ENCODE results near the gene SLC12A8.

Gene SLC12A8

GRCh38 chr3:125213946-125214542, 1.5 kb upstream of the SLC12A8 start:
- no peak for DNase-seq

DNA sequence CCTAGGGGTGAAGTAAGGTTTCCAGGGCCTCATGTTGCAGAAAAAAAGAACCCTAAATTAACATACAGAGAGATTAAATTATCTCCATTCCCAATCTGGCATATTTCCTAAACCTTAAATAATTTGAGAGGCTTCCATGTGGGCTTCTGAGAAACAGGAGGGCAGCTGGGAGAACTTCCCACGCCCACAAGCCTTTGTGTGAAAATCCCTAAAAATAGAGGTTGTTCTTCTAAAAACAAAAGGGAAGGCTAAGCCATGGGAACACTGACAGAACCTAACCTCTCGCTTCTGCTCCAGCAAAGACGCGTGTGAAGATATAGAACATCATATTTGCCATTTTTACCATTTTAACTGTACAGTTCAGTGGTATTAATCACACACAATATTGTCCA, 812 bp upstream of the SLC12A8 start:
- DNase-seq: no peak

- DNase-seq: no peak
These were observed 448 bp downstream of the SLC12A8 start for GRCh38 chr3:125212091-125212508.

DNA sequence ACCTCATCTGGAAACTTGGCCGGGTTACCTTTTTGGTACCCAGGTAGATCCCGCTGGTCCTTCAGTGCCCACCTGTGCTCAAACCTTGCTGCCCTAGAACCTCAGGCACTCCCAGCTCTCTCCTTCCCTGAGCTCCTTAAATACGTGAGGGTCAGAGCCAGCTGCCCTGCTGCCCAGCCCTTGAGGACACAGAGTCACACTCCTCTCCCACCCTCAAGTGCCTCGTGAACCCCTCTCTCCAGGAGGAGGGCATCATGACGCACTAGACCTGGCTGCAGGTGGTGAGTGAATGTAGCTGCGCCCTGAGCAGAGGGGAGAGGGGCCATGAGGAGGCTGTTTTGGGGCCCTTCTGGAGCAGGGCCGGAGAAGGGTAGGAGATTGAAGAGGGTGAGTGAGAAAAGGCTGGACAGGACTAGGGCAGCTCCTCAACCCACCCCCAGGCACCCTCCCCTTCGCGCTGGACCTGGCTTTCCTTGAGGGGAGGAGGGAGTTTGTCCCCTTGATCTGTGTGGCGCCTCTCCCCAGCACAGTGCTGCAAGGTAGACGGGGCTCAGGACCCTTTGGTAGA, 941 bp downstream of the SLC12A8 start:
- no peak for DNase-seq

GRCh38 chr3:125207949-125208568, 4.5 kb downstream of the SLC12A8 start:
- DNase-seq: no peak

GRCh38 chr3:125207507-125207906, 5.0 kb downstream of the SLC12A8 start:
- no peak for DNase-seq

DNA sequence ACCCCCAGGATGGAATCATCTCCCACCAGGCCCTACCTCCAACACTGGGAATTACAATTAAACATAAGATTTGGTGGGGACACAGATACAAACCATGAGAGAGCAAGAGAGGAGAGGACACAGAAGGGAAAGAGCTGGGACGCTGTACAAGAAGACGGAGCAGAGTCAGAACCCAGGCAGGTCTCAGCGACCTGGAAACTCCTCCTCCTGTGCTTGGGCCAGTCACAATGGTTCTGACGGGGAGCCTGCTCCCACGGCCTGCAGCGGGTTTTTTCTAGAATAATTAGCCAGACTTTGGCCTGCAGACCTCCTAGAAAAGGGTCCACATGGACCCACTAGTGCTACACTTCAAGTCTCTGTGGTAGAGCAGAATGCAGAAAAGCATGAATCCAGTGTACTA, 5.6 kb downstream of the SLC12A8 start:
- no peak for DNase-seq

DNA sequence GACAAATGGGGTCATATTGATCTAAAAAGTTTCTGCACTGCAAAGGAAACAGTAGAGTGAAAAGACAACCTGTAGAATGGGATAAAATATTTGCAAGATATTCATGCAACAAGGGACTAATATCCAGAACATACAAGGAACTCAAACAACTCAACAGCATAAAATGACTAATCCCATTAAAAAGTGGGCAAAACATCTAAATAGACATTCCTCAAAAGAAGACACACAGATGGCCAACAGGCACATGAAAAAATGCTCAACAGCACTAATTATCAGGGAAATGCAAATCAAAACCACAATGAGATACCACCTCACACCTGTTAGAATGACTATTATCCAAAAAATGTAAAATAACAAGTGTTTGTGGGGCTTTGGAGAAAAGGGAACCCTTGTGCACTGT, 8.8 kb downstream of the SLC12A8 start:
- DNase-seq: no peak

GRCh38 chr3:125202197-125202596, 10.4 kb downstream of the SLC12A8 start:
- peak; percentile 14 for DNase-seq

DNA sequence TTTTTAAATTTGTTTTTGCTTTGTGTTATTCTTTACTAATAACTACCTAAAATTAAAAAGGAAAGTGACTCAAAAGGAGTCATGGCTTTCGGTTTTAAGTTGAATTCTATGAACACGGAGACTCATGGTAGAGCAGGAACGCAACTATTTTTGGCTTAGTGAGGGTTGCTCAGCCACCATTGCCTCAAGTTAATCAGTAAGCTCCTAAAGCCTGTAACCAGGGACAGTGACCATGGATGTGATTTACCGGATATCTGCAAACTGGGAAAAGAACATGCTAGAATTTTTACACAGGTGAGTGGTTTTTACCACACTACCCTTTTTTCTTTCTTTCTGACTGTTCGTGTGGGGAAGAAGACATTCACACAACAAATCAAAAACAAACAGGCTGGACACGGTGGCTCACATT, 11.8 kb downstream of the SLC12A8 start:
- DNase-seq: no peak

- no peak for DNase-seq
These were observed 17.5 kb downstream of the SLC12A8 start for GRCh38 chr3:125194849-125195601.

- no peak for DNase-seq
These were observed 18.3 kb downstream of the SLC12A8 start for GRCh38 chr3:125194061-125194848.

DNA sequence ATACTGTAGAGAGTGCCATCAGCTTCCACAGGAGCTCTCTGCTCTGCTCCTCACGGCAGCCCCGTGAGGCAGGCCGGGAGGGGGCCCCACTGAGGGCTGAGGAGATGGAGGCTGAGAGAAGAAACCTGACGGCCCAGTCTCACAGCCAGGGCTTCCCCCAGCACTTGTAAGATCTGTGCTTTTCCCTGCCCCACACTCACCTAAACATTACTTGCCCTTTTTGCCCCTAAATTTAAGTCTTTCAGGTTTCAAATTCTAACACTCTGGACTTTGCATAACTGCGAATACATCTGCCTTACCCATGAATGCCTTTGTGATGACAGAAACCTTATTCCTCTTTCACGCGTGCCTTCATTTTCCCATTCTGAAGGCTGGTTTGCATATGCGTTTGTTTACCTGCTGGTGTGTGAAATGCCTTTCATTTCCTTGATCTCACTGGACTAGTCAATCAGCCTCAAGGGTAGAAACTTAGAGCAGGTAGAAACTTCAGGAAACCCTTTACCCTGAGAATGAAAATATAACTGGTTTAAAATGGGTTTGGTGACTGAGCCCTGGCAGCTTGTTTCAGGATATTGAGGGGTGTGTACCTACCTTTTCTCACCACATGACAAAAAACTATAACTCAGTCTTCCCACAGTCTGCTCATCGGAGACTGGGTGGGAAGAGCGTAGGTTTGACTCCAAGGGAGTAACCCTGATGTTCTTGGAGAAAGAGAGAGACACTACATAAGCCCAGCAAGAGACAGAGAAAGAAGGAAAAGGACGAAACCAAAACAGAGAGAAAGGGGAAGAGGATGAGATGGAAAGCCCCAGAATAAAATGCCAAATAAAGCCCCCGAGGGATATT, 20.1 kb downstream of the SLC12A8 start:
- DNase-seq: peak; percentile 78

GRCh38 chr3:125191730-125192129, 20.8 kb downstream of the SLC12A8 start:
- no peak for DNase-seq

GRCh38 chr3:125191256-125191655, 21.3 kb downstream of the SLC12A8 start:
- no peak for DNase-seq

- DNase-seq: no peak
These were observed 21.8 kb downstream of the SLC12A8 start for GRCh38 chr3:125190786-125191185.

DNA sequence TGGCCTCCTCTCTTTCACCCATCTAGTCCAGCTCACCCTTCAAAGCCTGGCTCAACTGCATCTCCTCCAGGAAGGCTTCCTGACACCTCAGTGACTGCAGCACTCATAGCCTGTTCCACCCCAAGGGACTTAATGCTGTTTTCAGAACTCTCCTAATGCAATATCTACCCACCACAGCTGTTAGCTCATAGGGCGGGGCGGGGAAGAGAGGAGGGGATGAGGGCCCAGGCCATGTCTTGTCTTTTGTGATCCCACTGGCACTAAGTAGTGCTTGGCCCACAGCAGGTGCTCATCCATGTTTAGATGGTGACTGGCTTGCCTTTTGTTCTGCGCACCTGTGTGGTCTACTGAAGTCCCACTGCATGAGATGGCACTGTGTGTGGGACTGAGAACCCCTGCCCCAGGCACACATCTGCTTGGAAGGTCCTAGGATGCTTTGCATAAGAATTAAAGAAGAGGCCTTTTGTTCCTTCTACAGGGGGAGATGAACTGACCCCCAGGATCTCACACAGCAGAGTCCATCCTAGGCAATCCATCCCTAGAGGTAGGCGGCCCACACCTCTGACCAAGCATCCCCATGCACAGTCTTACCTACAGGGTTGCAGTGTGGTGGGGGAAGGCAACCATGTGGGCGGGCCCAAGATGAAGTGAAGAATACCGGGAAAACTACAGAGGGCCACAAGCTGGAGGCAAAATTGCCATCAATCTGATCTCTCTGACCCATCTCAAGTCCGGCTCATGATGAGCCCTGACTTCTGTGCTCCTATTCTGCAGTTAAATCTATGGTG, 23.0 kb downstream of the SLC12A8 start:
- no peak for DNase-seq

DNA sequence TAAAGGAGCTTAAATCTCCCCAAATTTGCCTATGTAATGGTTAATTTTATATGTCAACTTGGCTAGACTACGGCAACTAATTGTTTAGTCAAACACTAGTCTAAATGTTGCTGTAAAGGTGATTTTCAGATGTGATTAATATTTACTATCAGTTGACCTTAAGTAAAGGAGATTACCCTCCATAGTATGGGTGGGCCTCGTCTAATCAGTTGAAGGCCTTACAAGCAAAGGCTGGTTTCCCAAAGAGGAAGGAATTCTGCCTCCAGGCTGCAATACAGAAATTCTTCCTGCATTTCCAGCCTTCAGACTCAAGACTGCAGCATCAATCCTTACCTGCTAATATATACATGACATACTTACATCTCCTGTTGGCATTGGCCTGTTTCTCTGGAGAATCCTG, 23.6 kb downstream of the SLC12A8 start:
- no peak for DNase-seq

GRCh38 chr3:125187599-125187910, 25.0 kb downstream of the SLC12A8 start:
- DNase-seq: no peak

DNA sequence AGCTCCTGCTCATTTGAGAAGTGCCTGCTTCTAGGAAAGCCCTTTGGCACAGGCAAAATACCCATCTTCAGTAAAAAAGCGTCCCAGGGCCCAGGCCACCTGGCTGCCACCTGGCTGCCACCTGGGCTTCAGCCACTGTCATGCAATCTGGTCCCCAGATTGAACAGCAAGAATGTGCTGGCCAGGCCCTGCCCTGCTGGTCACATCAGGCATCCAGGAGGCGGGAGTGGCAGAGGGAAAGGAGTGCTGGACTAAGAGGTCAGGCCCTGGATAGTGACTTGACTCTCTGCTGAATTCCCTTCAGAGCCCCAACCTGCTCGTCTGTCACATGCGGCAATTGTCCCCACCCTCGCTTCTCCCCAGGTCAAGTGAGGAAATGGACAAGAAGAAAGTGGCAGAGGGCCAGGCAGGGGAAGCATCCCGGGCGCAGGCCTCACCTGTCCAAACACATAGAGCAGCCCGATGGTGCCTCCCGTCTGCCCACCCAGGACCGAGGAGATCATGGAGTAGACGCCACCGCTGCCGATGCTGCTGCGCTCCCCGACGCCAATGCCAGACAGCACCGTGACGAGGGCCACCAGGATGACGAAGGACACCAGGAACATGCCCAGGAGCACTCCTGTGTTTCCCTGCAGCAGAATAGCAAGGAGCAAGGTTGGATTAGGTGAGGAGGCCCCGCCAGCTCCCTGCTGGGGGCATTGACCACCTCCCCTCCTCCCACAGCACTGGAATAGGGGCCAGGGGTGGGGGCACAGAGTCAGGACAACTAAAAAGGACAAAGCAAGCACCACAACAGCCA, 25.5 kb downstream of the SLC12A8 start:
- no peak for DNase-seq
